ENCODE data around the gene RTN3.

DNA sequence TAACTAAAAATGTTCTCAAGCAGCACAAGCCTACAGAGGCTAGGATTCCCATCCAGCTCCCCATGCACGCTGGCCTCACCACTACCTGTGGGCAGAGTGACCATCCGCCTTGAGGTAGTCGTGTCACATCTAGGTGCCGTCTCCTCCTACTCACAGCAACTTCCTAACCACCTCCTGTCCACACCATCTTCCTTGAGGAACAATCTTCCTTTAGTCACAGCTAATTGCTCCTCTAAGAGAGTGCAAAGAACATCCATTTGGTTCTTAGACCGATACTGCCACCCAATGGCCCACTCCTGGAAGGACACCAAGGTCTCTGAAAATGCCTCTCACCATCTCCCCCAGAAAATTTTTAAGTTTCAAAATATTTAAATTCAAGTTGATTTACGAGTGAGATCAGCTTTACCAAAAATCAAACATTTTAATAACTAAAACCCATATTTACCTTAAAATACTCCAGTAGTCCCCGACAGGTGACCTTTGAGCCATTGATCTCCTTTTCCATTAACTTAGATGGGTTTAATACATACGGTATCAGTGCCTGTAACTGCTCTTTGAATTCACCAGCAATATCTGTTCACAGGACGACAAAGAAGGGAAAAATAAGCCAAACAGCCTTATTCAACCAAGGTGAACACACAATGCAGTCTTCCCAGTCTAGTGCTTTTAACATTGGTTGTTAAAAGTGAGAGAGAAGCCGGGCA lies 45.4 kb upstream of the RTN3 start:
- TF ChIP-seq POLR2AphosphoS5 (IDR thresholded peaks at IDR 0.05; ENCODE audit: low read depth, low read length) (no peak), POLR2A (IDR thresholded peaks at IDR 0.05; ENCODE audit: low read depth, low read length) (no peak), TAF1 (IDR thresholded peaks at IDR 0.05; ENCODE audit: borderline replicate concordance, low read depth, low read length) (no peak)

Measured in GM12892 (cell line).